IMR-90 (cell line): ENCODE measurements around the gene RNF212B.

Source experiments
- CEBPB ChIP-seq: IDR thresholded peaks from 2 replicates; pipeline ENCODE4 v1.6.1; 2012; ENCODE audit warnings: low read depth, low read length, improper control_type of control experiment
- CHD1 ChIP-seq: IDR thresholded peaks from 2 replicates; pipeline ENCODE4 v1.6.1; 2012; ENCODE audit warnings: low read depth, low read length, improper control_type of control experiment
- FOS ChIP-seq: fragments of 150-350 bp; IDR thresholded peaks from 2 replicates; pipeline ENCODE4 v1.6.1; 2016; ENCODE audit warnings: low read depth, low read length
- MAFK ChIP-seq: IDR thresholded peaks from 2 replicates; pipeline ENCODE4 v1.6.1; 2012; ENCODE audit warnings: low read depth, low read length, improper control_type of control experiment
- MAZ ChIP-seq: IDR thresholded peaks from 2 replicates; pipeline ENCODE4 v1.6.1; 2012; ENCODE audit warnings: low read depth, mild to moderate bottlenecking, low read length, improper control_type of control experiment, moderate library complexity, borderline replicate concordance
- MXI1 ChIP-seq: IDR thresholded peaks from 2 replicates; pipeline ENCODE4 v1.6.1; 2012; ENCODE audit warnings: low read depth, mild to moderate bottlenecking, low read length, moderate library complexity, borderline replicate concordance
- POLR2A ChIP-seq: IDR thresholded peaks from 2 replicates; pipeline ENCODE4 v1.6.1; 2012; ENCODE audit warnings: mild to moderate bottlenecking, low read depth, low read length
- RAD21 ChIP-seq: IDR thresholded peaks from 2 replicates; pipeline ENCODE4 v1.6.1; 2012; ENCODE audit warnings: low read length, improper control_type of control experiment
- RFX5 ChIP-seq: IDR thresholded peaks from 2 replicates; pipeline ENCODE4 v1.8.0; 2012; ENCODE audit warnings: low read depth, mild to moderate bottlenecking, low read length, moderate library complexity
- SMC3 ChIP-seq: fragments of 150-350 bp; IDR thresholded peaks from 2 replicates; pipeline ENCODE4 v1.6.1; 2016; ENCODE audit warnings: low read depth, mild to moderate bottlenecking, antibody characterized with exemption, low read length, moderate library complexity
- TF ChIP-seq, protein P1 (sequence below): conservative IDR thresholded peaks from 2 replicates; pipeline ENCODE4 v1.5.1; 2012; ENCODE audit warnings: mild to moderate bottlenecking, low read depth, low read length, improper control_type of control experiment
- TF ChIP-seq, protein P2 (sequence below): fragments of 150-350 bp; IDR thresholded peaks from 2 replicates; pipeline ENCODE4 v1.6.1; 2017; ENCODE audit warnings: mild to moderate bottlenecking, antibody characterized with exemption, low read length, low read depth
- TF ChIP-seq, protein P3 (sequence below): fragments of 150-350 bp; IDR thresholded peaks from 2 replicates; pipeline ENCODE4 v1.6.1; 2016; ENCODE audit warnings: low read depth, mild to moderate bottlenecking, low read length, moderate library complexity, borderline replicate concordance

DNA sequence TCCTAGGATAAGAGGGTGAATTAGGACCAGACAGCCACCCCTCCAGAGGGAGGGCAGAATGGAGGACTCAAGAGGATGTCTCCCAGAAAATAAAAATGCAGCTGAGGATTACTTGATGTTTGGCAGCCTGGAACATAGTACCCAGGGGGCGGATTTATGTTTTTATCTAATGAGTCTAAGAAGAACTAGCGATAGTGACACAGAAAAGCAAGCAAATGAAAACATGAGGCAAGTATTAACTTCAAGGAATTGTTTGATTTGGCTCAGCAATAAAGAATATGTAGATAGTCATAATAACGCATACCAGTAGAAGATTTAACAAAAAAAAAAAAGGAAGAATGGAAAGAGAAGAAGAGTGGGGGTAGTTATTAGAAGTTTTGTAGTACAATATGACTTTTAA, 44.3 kb upstream of the RNF212B start:
- TF ChIP-seq, protein P1, sequence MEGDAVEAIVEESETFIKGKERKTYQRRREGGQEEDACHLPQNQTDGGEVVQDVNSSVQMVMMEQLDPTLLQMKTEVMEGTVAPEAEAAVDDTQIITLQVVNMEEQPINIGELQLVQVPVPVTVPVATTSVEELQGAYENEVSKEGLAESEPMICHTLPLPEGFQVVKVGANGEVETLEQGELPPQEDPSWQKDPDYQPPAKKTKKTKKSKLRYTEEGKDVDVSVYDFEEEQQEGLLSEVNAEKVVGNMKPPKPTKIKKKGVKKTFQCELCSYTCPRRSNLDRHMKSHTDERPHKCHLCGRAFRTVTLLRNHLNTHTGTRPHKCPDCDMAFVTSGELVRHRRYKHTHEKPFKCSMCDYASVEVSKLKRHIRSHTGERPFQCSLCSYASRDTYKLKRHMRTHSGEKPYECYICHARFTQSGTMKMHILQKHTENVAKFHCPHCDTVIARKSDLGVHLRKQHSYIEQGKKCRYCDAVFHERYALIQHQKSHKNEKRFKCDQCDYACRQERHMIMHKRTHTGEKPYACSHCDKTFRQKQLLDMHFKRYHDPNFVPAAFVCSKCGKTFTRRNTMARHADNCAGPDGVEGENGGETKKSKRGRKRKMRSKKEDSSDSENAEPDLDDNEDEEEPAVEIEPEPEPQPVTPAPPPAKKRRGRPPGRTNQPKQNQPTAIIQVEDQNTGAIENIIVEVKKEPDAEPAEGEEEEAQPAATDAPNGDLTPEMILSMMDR: no peak
- TF ChIP-seq, protein P2, sequence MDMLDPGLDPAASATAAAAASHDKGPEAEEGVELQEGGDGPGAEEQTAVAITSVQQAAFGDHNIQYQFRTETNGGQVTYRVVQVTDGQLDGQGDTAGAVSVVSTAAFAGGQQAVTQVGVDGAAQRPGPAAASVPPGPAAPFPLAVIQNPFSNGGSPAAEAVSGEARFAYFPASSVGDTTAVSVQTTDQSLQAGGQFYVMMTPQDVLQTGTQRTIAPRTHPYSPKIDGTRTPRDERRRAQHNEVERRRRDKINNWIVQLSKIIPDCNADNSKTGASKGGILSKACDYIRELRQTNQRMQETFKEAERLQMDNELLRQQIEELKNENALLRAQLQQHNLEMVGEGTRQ: no peak
- TF ChIP-seq POLR2A: no peak
- no peak for TF ChIP-seq CHD1
- TF ChIP-seq RAD21: no peak
- TF ChIP-seq FOS: no peak
- TF ChIP-seq MAFK: no peak
- TF ChIP-seq CEBPB: no peak
- no peak for TF ChIP-seq MXI1
- TF ChIP-seq SMC3: no peak
- TF ChIP-seq, protein P3, sequence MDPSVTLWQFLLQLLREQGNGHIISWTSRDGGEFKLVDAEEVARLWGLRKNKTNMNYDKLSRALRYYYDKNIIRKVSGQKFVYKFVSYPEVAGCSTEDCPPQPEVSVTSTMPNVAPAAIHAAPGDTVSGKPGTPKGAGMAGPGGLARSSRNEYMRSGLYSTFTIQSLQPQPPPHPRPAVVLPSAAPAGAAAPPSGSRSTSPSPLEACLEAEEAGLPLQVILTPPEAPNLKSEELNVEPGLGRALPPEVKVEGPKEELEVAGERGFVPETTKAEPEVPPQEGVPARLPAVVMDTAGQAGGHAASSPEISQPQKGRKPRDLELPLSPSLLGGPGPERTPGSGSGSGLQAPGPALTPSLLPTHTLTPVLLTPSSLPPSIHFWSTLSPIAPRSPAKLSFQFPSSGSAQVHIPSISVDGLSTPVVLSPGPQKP: no peak
- no peak for TF ChIP-seq MAZ
- no peak for TF ChIP-seq RFX5
